Thyroid gland (tissue), 4 donors: Measurements from ENCODE around the gene FBXO44. TPM values are rescaled to one million over a fixed set of nuclear protein-coding genes. Genes with fewer than 3 reads are reported as not detected.

Experiments used
- DNase-seq, 2 donors: peaks; one replicate each; pipeline ENCODE4 v3.0.0-alpha.2; 2019
- H3K27ac ChIP-seq, 3 donors: fragments of 200-600 bp; sonication (generic); 1 replicate in 2 of 3; 2 replicates in 1 of 3; pipeline ENCODE4 v1.5.1; 2016 to 2019; ENCODE audit warnings: mild to moderate bottlenecking in 1 of 3, moderate library complexity in 1 of 3
- H3K27me3 ChIP-seq: fragments of 200-600 bp; sonication (generic); one replicate; pipeline ENCODE4 v1.5.1; 2019
- H3K36me3 ChIP-seq, 2 donors: fragments of 200-600 bp; sonication (generic); one replicate each; pipeline ENCODE4 v1.5.1; 2016 to 2019
- H3K4me1 ChIP-seq, 2 donors: fragments of 200-600 bp; sonication (generic); one replicate each; pipeline ENCODE4 v1.5.1; 2017 to 2019
- H3K4me3 ChIP-seq, 3 donors: fragments of 200-600 bp; sonication (generic); replicated peaks in 1 of 3; 1 replicate in 2 of 3; 2 replicates in 1 of 3; pipeline ENCODE4 v1.5.1; 2016; ENCODE audit warnings: mild to moderate bottlenecking in 1 of 3
- H3K9me3 ChIP-seq: fragments of 200-600 bp; sonication (generic); one replicate; pipeline ENCODE4 v1.5.1; 2017
- POLR2A ChIP-seq, 2 donors: fragments of 450-650 bp; IDR thresholded peaks; one replicate each; pipeline ENCODE4 v1.6.1; 2017; ENCODE audit warnings: antibody characterized with exemption in 2 of 2, mild to moderate bottlenecking in 2 of 2, moderate library complexity in 1 of 2
- WGBS, 2 donors: methylation state at CpG; one replicate each; pipeline ENCODE4 v1.1.5; 2017; 5-methylcytosine and 5-hydroxymethylcytosine counted together
- intact Hi-C: fragments of 100-400 bp; cut with DNase I; formaldehyde crosslinking; loops from one replicate; pipeline ENCODE4 v1.15.1; 2023
- total RNA-seq, 4 donors: library from RNA; depleted of rRNA; stranded (reverse); fragments of >200 nt; gene quantifications; one replicate each; pipeline ENCODE4 v1.2.3, GENCODE V29; 2016
- TF ChIP-seq, protein P1 (sequence below), 6 experiments: fragments of 200-600 bp in 3 of 6; fragments of 450-650 bp in 3 of 6; sonication (generic) in 3 of 6; IDR thresholded peaks; one replicate each; pipeline ENCODE4 v1.5.1; 2016 to 2019; ENCODE audit warnings: antibody characterized with exemption in 6 of 6, mild to moderate bottlenecking in 2 of 6, inconsistent platforms in 1 of 6, moderate library complexity in 1 of 6

The FBXO44 gene
- total RNA-seq, 4 donors from 2014 or later, result 33.1 to 40.9 (median 34.4) TPM

DNA sequence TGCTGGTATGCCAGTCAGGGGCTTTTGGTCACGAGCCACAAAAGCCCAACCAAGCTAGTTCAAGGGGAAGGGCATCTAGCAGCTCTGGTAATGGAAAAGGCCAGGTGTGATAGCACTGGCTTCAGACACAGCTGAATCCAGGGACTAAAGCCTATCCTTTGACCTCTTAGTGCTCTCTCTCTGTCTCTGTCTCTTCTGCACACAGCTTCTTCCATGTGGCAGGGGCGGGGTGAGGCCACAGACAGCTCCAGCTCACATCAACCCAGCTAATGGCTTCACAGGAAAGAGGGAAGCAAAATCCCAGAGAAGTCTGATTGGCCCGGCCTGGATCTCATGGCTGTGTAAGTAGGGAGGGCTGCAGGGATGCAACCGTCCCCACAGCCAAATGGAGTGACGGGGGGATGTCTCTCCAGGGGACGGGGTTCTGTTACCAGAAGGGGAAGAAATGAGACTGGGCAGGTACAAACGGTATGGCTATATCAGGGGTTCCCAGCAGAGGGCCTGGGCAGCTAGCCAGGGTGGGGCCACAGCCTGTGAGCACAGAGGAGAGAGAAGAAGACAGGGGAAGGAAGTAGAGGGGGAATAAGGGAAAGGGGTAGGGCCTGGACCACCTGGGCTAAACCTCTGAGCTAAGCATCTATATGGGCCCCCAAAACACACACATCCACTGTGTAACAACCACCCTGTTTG is 42.9 kb upstream of the FBXO44 start:
- TF ChIP-seq, protein P1, sequence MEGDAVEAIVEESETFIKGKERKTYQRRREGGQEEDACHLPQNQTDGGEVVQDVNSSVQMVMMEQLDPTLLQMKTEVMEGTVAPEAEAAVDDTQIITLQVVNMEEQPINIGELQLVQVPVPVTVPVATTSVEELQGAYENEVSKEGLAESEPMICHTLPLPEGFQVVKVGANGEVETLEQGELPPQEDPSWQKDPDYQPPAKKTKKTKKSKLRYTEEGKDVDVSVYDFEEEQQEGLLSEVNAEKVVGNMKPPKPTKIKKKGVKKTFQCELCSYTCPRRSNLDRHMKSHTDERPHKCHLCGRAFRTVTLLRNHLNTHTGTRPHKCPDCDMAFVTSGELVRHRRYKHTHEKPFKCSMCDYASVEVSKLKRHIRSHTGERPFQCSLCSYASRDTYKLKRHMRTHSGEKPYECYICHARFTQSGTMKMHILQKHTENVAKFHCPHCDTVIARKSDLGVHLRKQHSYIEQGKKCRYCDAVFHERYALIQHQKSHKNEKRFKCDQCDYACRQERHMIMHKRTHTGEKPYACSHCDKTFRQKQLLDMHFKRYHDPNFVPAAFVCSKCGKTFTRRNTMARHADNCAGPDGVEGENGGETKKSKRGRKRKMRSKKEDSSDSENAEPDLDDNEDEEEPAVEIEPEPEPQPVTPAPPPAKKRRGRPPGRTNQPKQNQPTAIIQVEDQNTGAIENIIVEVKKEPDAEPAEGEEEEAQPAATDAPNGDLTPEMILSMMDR (IDR thresholded peaks at IDR 0.05), result no peak
- TF ChIP-seq POLR2A (IDR thresholded peaks at IDR 0.05), result no peak
- Histone ChIP-seq H3K36me3 (no peaks in the 10 kb centered on the region), H3K9me3 (no peaks in the 10 kb centered on the region), H3K4me3 (no peak overlapping the region), H3K4me1 (no peaks in the 10 kb centered on the region), H3K27ac (no peak overlapping the region), H3K27me3 (no peaks in the 10 kb centered on the region)
- WGBS, 2 donors, result 50 to 55% methylated on average over 7 of the region's 7 CpGs
- intact Hi-C loops, result no loop called here
- no peak for DNase-seq

DNA sequence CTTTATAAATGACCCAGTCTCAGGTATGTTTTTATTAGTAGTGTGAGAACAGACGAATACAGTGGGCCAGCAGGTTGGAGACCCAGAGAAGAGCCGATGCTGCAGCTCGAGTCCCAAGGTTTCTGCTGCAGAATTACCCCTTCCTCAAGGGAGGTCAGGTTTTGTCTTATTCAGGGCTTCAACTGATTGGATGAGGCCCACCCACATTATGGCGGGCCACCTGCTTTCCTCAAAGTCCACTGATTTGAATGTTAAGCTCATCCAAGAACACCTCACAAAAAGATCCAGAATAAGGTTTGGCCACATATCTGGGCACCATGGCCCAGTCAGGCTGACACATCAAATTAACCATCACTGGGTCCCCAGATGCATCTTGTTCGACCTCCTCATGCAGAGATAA is 41.3 kb upstream of the FBXO44 start:
- Histone ChIP-seq H3K4me1 (no peaks in the 10 kb centered on the region), H3K4me3 (no peak overlapping the region), H3K27ac (no peak overlapping the region), H3K36me3 (no peaks in the 10 kb centered on the region), H3K27me3 (no peaks in the 10 kb centered on the region), H3K9me3 (no peaks in the 10 kb centered on the region)
- intact Hi-C loops, result no loop called here
- DNase-seq, result no peak
- 78 to 92% methylated on average over 4 to 5 of the region's 5 CpGs for WGBS, 2 donors
- TF ChIP-seq POLR2A (IDR thresholded peaks at IDR 0.05), result no peak
- TF ChIP-seq, protein P1 (IDR thresholded peaks at IDR 0.05), result no peak

DNA sequence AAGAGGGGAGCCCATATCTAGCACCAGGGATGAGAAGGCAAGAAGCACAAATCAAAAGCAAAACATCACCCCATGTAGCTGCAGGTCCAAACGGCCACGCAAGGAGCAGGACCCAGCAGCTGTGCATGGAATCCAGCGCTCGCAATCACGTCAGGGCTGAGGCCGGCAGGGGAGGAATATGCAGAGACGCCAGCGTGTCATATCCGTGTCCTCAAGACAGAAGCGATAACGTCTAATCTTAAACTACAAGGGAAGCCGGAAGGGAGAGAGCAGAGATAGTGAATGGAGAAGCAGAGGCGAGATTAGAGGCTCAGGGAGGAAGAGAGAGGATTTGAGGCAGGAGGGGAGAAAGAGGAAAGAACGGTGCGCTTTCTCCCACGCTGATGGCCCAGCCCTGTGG is 39.6 kb upstream of the FBXO44 start:
- 57 to 63% methylated on average over 16 of the region's 16 CpGs for WGBS, 2 donors
- H3K4me3 ChIP-seq, result no peak overlapping the region
- intact Hi-C loops, result no loop called here
- no peak for TF ChIP-seq POLR2A (IDR thresholded peaks at IDR 0.05)
- TF ChIP-seq, protein P1 (IDR thresholded peaks at IDR 0.05), result no peak
- H3K4me1 ChIP-seq, result no peaks in the 10 kb centered on the region
- H3K27me3 ChIP-seq, result no peaks in the 10 kb centered on the region
- DNase-seq, result no peak
- H3K9me3 ChIP-seq, result no peaks in the 10 kb centered on the region
- H3K27ac ChIP-seq, result no peak overlapping the region
- no peaks in the 10 kb centered on the region for H3K36me3 ChIP-seq

DNA sequence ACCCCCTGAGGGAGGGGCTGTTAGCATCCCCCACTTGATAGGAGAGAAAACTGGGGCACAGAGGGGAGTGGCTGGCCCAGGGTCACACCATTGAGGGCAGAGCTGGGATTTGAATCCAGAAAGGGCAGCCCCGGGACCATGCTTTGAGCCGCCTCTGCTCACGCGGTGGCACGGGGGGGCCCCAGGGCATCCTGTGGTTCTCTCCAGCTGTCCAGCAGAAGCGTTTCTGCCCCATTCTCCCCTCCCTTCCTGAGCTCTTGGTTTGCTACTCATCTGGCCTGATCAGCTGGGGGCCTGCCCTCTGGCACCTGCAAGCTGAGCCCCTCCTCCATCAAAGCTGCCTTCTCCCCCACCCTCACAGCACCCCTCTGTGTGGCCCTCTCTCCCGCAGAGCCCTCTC is 37.9 kb upstream of the FBXO44 start:
- DNase-seq, result no peak
- TF ChIP-seq, protein P1 (IDR thresholded peaks at IDR 0.05), result no peak
- no peak for TF ChIP-seq POLR2A (IDR thresholded peaks at IDR 0.05)
- WGBS, 2 donors, result 45 to 46% methylated on average over 6 to 7 of the region's 7 CpGs
- Histone ChIP-seq H3K9me3 (no peaks in the 10 kb centered on the region), H3K4me1 (no peaks in the 10 kb centered on the region), H3K27me3 (no peaks in the 10 kb centered on the region), H3K4me3 (no peak overlapping the region), H3K27ac (no peak overlapping the region), H3K36me3 (no peaks in the 10 kb centered on the region)
- intact Hi-C loops, result no loop called here

DNA sequence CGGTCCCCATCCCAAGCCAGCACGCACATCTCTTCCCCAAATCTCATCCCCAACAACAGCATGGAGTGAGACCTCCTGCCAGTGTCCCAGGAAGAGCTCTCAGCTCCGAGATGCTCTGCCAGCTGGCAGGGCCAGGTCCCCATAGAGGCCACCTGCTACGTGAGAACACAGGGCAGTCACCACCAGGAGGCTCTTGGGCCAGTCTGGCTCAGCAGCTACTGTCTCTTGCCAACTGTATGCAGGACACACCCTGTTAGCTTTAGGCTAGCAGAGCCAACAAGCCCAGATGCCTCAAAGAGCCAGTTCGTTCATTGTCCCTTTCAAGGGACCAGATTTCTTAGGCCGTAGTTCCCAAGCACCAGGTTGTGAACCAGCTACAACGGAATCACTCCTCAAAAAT is 37.4 kb upstream of the FBXO44 start:
- H3K4me3 ChIP-seq, result no peak overlapping the region
- no peak overlapping the region for H3K27ac ChIP-seq
- H3K36me3 ChIP-seq, result no peaks in the 10 kb centered on the region
- TF ChIP-seq, protein P1 (IDR thresholded peaks at IDR 0.05), result no peak
- H3K4me1 ChIP-seq, result no peaks in the 10 kb centered on the region
- intact Hi-C loops, result no loop called here
- H3K9me3 ChIP-seq, result no peaks in the 10 kb centered on the region
- no peaks in the 10 kb centered on the region for H3K27me3 ChIP-seq
- DNase-seq, result no peak
- 53 to 69% methylated on average over 6 to 7 of the region's 7 CpGs for WGBS, 2 donors
